Subcutaneous adipose tissue (tissue), 4 donors: ENCODE results near the gene DUSP22. TPM values are rescaled to one million over a fixed set of nuclear protein-coding genes. Genes with fewer than 3 reads are reported as not detected.

ENCODE experiments used
- CTCF ChIP-seq: fragments of 450-650 bp; IDR thresholded peaks from one replicate; pipeline ENCODE4 v1.5.1; 2016; ENCODE audit warnings: low read depth, mild to moderate bottlenecking, control low read depth, antibody characterized with exemption, moderate library complexity
- total RNA-seq, 4 donors: library from RNA; depleted of rRNA; stranded (reverse); fragments of >200 nt; gene quantifications; one replicate each; pipeline ENCODE4 v1.1.0, GENCODE V29; 2016

Gene DUSP22
- total RNA-seq, 4 donors from 2014 or later: 54.0 to 88.9 (median 64.9) TPM

- TF ChIP-seq CTCF: no peak
These were observed 13.3 kb downstream of the DUSP22 start for GRCh38 chr6:305371-306206.

- TF ChIP-seq CTCF: no peak
These were observed 14.4 kb downstream of the DUSP22 start for GRCh38 chr6:306641-307061.

DNA sequence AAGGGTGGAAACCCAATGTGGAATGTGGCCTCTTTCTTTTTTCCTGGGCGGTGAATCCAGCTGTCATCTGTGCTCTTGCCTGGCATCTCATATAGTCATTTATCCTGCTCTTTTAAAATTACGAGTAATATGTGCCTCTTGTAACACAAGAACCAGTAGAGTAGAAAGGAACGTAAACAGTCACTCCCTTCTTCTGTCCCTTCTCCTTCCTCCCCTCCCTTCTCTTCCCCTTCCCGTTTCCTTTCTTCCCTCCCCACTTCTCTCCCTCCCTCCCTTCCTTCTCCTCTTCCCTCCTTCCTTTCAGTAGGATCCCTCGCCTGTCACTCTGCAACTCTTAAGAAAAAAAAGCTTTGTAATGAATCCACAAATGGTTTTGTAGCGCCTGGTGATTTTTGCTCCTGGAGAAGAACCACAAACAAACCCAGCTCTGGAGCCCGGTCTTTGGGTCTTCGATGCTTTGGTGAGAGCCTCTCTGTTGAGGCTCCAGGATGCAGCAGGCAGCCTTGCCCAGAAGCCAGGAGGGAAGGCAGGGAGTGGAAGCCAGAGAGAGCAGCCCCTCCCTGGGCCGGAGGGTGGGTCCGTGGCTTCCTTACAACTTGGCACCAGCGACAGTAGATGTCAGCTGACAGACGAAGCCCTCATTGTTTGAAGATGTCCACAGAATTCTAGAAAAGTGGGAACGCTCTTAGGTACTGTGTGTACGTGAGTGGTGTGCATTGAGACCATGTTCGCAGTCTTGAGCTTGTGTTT, 15.0 kb downstream of the DUSP22 start:
- TF ChIP-seq CTCF: no peak

DNA sequence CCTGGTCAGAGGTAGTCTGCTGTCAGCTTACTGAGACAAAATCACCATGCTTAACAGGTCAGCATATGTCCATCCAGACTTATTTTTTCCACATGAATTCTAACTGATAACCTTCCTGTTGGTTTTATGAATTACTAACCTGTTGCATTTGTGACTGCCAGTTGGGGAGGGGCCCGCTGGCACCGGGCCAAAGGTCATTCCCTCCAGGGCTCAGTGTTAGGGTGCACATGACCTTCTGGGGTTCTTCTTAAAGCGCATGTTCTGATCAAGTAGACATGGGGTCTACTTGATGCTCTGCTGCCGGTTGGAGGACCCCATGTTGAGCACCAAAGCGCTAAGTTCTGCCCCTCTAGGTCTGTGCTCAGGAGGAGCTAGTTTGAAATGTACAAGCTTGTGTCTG, 15.6 kb downstream of the DUSP22 start:
- no peak for TF ChIP-seq CTCF

GRCh38 chr6:308307-308706, 16.0 kb downstream of the DUSP22 start:
- no peak for TF ChIP-seq CTCF

GRCh38 chr6:308768-309167, 16.5 kb downstream of the DUSP22 start:
- no peak for TF ChIP-seq CTCF

GRCh38 chr6:309947-310346, 17.7 kb downstream of the DUSP22 start:
- no peak for TF ChIP-seq CTCF
